GM12878 (cell line): ENCODE results near the gene DIS3L. TPM values are rescaled to one million over a fixed set of nuclear protein-coding genes. Genes with fewer than 3 reads are reported as not detected.

Source experiments
- DPF2 ChIP-seq: fragments of 450-650 bp; IDR thresholded peaks from 2 replicates; pipeline ENCODE4 v1.6.1; 2017; ENCODE audit warnings: mild to moderate bottlenecking
- HCFC1 ChIP-seq: fragments of 150-350 bp; IDR thresholded peaks from 2 replicates; pipeline ENCODE4 v1.6.1; 2014; ENCODE audit warnings: low read length
- HDAC2 ChIP-seq: fragments of 200-600 bp; sonication (generic); IDR thresholded peaks from 2 replicates; pipeline ENCODE4 v1.6.1; 2017
- MXI1 ChIP-seq: fragments of 150-350 bp; IDR thresholded peaks from 2 replicates; pipeline ENCODE4 v1.6.1; 2011; ENCODE audit warnings: low read depth, mild to moderate bottlenecking, inconsistent platforms, low read length, improper control_type of control experiment
- WRNIP1 ChIP-seq: IDR thresholded peaks from 2 replicates; pipeline ENCODE4 v1.6.1; 2011; ENCODE audit warnings: low read depth, low read length, improper control_type of control experiment, borderline replicate concordance
- YY1 ChIP-seq: IDR thresholded peaks from 2 replicates; pipeline ENCODE4 v1.6.1; 2011; ENCODE audit warnings: low read depth, mild to moderate bottlenecking, low read length
- ZZZ3 ChIP-seq: IDR thresholded peaks from 2 replicates; pipeline ENCODE4 v1.6.1; 2011; ENCODE audit warnings: low read depth; ENCODE audit not compliant: control insufficient read depth, insufficient read length
- polyA plus RNA-seq, 11 experiments: library from polyadenylated mRNA; depleted of rRNA in 4 of 11; unstranded in 6 of 11; stranded (reverse) in 5 of 11; fragments of >200 nt; fragmentation: Nextera tagmentation in 4 of 11; fragmentation: Illumina TruSeq in 1 of 11; extraction: Ambion mirVana in 4 of 11; extraction: Trizol in 1 of 11; gene quantifications; 1 replicate in 1 of 11; 2 replicates in 10 of 11; pipeline versions ENCODE4 v1.2.1 to v1.2.3, GENCODE V29; 2011 to 2016; ENCODE audit warnings: inconsistent platforms in 2 of 11, missing spikeins in 2 of 11, low read depth in 1 of 11
- total RNA-seq, 4 experiments: library from RNA; depleted of rRNA in 3 of 4; stranded (reverse); fragments of >200 nt in 3 of 4; fragmentation: Illumina TruSeq in 1 of 4; extraction: Trizol in 1 of 4; gene quantifications; 2 replicates each; pipeline versions ENCODE4 v1.2.1 to v1.2.3, GENCODE V29; 2013 to 2021
- TF ChIP-seq, protein P1 (sequence below): IDR thresholded peaks from 2 replicates; pipeline ENCODE4 v1.6.1; 2012; ENCODE audit warnings: improper control_type of control experiment, low read depth, low read length; ENCODE audit not compliant: insufficient replicate concordance
- TF ChIP-seq, protein P2 (sequence below): fragments of 450-650 bp; IDR thresholded peaks from 2 replicates; pipeline ENCODE4 v1.6.1; 2017; ENCODE audit warnings: antibody characterized with exemption, mild to moderate bottlenecking, moderate library complexity
- TF ChIP-seq, protein P3 (sequence below): fragments of 450-650 bp; IDR thresholded peaks from 2 replicates; pipeline ENCODE4 v1.6.1; 2017; ENCODE audit warnings: mild to moderate bottlenecking, moderate library complexity
- TF ChIP-seq, protein P4 (sequence below): fragments of 450-650 bp; IDR thresholded peaks from 2 replicates; pipeline ENCODE4 v1.6.1; 2016; ENCODE audit warnings: mild to moderate bottlenecking, moderate library complexity, borderline replicate concordance

The DIS3L gene
- total and polyA plus RNA-seq, 10 of the 15 experiments (the other 5 are each of a cell fraction or from before 2014, with no cell fraction given), result 7.6 to 33.7 (median 25.5) TPM

DNA sequence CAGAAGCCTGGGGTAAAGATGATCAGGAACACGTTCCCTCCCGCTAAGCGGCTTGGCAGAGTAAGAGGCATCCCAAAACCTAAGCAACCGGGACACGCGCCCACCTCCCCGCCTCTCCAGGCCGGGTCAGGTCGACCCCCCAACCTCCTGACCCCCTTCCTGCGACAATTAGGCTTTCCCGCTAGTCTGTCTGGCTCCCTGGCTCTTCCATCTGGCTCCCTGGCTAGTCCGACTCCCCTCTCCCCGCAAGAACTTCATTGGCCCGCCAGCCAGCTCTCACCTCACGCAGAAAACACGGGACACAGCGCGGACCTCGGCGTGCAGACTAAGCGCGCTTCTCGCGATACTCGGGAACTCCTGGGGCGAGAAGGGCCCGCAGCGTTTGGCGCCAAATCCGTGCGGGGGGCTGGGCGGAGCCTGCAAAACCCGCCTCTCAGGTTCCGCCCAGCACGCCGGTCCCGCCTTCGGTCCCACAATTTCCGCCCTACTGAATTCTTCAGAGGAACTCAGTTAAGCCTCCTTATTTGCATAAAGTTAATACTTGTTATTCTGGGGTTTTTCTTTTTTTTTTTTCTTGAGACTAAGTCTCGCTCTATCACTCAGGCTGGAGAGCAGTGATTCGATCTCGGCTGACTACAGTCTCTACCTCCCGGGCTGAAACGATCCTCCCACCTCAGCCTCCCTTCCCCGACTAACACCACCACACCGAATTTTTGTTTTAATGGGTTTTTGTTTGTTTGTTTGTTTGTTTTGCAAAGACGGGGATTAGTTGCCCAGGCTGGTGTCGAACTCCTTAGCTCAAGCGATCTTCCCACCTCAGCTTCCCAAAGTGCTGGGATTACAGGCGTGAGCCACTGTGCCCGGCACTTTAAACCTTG lies 63.2 kb downstream of the DIS3L start, which contains the start of gene TIPIN (continued):
- TF ChIP-seq, protein P1, sequence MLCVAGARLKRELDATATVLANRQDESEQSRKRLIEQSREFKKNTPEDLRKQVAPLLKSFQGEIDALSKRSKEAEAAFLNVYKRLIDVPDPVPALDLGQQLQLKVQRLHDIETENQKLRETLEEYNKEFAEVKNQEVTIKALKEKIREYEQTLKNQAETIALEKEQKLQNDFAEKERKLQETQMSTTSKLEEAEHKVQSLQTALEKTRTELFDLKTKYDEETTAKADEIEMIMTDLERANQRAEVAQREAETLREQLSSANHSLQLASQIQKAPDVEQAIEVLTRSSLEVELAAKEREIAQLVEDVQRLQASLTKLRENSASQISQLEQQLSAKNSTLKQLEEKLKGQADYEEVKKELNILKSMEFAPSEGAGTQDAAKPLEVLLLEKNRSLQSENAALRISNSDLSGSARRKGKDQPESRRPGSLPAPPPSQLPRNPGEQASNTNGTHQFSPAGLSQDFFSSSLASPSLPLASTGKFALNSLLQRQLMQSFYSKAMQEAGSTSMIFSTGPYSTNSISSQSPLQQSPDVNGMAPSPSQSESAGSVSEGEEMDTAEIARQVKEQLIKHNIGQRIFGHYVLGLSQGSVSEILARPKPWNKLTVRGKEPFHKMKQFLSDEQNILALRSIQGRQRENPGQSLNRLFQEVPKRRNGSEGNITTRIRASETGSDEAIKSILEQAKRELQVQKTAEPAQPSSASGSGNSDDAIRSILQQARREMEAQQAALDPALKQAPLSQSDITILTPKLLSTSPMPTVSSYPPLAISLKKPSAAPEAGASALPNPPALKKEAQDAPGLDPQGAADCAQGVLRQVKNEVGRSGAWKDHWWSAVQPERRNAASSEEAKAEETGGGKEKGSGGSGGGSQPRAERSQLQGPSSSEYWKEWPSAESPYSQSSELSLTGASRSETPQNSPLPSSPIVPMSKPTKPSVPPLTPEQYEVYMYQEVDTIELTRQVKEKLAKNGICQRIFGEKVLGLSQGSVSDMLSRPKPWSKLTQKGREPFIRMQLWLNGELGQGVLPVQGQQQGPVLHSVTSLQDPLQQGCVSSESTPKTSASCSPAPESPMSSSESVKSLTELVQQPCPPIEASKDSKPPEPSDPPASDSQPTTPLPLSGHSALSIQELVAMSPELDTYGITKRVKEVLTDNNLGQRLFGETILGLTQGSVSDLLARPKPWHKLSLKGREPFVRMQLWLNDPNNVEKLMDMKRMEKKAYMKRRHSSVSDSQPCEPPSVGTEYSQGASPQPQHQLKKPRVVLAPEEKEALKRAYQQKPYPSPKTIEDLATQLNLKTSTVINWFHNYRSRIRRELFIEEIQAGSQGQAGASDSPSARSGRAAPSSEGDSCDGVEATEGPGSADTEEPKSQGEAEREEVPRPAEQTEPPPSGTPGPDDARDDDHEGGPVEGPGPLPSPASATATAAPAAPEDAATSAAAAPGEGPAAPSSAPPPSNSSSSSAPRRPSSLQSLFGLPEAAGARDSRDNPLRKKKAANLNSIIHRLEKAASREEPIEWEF, result no peak
- TF ChIP-seq HDAC2 (no peak), HCFC1 (no peak), DPF2 (no peak), ZZZ3 (no peak), WRNIP1 (no peak), MXI1 (peak; percentile 85), YY1 (no peak)
- TF ChIP-seq, protein P2, sequence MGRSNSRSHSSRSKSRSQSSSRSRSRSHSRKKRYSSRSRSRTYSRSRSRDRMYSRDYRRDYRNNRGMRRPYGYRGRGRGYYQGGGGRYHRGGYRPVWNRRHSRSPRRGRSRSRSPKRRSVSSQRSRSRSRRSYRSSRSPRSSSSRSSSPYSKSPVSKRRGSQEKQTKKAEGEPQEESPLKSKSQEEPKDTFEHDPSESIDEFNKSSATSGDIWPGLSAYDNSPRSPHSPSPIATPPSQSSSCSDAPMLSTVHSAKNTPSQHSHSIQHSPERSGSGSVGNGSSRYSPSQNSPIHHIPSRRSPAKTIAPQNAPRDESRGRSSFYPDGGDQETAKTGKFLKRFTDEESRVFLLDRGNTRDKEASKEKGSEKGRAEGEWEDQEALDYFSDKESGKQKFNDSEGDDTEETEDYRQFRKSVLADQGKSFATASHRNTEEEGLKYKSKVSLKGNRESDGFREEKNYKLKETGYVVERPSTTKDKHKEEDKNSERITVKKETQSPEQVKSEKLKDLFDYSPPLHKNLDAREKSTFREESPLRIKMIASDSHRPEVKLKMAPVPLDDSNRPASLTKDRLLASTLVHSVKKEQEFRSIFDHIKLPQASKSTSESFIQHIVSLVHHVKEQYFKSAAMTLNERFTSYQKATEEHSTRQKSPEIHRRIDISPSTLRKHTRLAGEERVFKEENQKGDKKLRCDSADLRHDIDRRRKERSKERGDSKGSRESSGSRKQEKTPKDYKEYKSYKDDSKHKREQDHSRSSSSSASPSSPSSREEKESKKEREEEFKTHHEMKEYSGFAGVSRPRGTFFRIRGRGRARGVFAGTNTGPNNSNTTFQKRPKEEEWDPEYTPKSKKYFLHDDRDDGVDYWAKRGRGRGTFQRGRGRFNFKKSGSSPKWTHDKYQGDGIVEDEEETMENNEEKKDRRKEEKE, result no peak
- TF ChIP-seq, protein P3, sequence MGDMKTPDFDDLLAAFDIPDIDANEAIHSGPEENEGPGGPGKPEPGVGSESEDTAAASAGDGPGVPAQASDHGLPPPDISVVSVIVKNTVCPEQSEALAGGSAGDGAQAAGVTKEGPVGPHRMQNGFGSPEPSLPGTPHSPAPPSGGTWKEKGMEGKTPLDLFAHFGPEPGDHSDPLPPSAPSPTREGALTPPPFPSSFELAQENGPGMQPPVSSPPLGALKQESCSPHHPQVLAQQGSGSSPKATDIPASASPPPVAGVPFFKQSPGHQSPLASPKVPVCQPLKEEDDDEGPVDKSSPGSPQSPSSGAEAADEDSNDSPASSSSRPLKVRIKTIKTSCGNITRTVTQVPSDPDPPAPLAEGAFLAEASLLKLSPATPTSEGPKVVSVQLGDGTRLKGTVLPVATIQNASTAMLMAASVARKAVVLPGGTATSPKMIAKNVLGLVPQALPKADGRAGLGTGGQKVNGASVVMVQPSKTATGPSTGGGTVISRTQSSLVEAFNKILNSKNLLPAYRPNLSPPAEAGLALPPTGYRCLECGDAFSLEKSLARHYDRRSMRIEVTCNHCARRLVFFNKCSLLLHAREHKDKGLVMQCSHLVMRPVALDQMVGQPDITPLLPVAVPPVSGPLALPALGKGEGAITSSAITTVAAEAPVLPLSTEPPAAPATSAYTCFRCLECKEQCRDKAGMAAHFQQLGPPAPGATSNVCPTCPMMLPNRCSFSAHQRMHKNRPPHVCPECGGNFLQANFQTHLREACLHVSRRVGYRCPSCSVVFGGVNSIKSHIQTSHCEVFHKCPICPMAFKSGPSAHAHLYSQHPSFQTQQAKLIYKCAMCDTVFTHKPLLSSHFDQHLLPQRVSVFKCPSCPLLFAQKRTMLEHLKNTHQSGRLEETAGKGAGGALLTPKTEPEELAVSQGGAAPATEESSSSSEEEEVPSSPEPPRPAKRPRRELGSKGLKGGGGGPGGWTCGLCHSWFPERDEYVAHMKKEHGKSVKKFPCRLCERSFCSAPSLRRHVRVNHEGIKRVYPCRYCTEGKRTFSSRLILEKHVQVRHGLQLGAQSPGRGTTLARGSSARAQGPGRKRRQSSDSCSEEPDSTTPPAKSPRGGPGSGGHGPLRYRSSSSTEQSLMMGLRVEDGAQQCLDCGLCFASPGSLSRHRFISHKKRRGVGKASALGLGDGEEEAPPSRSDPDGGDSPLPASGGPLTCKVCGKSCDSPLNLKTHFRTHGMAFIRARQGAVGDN, result no peak
- TF ChIP-seq, protein P4, sequence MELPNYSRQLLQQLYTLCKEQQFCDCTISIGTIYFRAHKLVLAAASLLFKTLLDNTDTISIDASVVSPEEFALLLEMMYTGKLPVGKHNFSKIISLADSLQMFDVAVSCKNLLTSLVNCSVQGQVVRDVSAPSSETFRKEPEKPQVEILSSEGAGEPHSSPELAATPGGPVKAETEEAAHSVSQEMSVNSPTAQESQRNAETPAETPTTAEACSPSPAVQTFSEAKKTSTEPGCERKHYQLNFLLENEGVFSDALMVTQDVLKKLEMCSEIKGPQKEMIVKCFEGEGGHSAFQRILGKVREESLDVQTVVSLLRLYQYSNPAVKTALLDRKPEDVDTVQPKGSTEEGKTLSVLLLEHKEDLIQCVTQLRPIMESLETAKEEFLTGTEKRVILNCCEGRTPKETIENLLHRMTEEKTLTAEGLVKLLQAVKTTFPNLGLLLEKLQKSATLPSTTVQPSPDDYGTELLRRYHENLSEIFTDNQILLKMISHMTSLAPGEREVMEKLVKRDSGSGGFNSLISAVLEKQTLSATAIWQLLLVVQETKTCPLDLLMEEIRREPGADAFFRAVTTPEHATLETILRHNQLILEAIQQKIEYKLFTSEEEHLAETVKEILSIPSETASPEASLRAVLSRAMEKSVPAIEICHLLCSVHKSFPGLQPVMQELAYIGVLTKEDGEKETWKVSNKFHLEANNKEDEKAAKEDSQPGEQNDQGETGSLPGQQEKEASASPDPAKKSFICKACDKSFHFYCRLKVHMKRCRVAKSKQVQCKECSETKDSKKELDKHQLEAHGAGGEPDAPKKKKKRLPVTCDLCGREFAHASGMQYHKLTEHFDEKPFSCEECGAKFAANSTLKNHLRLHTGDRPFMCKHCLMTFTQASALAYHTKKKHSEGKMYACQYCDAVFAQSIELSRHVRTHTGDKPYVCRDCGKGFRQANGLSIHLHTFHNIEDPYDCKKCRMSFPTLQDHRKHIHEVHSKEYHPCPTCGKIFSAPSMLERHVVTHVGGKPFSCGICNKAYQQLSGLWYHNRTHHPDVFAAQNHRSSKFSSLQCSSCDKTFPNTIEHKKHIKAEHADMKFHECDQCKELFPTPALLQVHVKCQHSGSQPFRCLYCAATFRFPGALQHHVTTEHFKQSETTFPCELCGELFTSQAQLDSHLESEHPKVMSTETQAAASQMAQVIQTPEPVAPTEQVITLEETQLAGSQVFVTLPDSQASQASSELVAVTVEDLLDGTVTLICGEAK, result peak; percentile 34; the same call in 1 of the 2 replicates
